ENCODE results near the gene VAC14. TPM values are rescaled to one million over a fixed set of nuclear protein-coding genes. Genes with fewer than 3 reads are reported as not detected.

Gene VAC14
- total RNA-seq, 1 experiment from 2014 or later = 35.3 TPM

DNA sequence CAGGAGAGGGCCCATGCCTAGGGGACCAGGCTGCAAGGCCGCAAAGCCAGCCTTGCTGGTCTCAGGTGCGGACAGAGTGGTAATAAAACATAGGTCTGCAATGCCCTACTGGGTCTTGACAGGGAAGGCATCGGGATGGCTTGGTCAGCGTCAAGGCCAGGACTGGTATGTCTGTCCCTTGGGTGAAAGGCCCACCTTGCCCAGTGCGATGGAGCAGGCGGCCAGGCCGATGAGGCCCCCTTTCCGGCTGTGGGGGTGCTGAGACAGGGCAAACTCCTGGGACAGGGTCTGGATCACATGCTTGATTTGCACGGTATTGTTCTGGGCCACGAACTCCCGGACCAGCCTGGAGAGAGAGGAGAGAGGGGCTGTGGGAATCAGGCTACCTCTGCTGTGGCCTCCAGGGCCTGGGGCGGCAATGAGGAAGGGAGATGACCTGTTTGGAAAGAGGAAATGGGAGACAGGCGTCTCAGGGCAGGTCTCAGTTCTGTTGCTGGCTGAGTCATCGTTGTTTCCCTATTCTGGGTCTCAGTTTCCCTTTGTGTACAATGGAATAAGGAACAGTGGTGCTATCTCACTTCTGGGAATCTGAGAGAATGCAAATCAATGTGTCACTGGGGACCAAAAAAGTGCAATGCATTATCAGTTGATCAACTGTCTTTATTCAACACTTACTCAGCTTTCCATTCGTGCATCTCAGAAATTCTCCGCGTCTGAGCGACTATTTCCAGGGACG, 14.8 kb downstream of the VAC14 start:
- no peaks in the 10 kb centered on the region for H3K9me2 ChIP-seq (ENCODE audit: insufficient read depth)
- no peak overlapping the region for H3K27ac ChIP-seq (ENCODE audit: low read depth, low read length)
- no peak overlapping the region for H3K4me3 ChIP-seq (replicated peaks in 1 of 2; ENCODE audit: low read depth in 1 of 2, low read length in 2 of 2)
- H3K36me3 ChIP-seq (ENCODE audit: control insufficient read depth in 1 of 2, insufficient read depth in 2 of 2, low read length in 2 of 2) = peaks cover 26 to 32% of the 10 kb centered on the region in 2 experiments; a peak in 3 of 4 replicates
- no peak for ATAC-seq
- intact Hi-C loops (cut with micrococcal nuclease) = no loop called here
- H3K9ac ChIP-seq (ENCODE audit: low read length) = no peak overlapping the region
- no peaks in the 10 kb centered on the region; a peak in 1 of 4 replicates for H3K9me3 ChIP-seq (ENCODE audit: control insufficient read depth in 1 of 2, insufficient read depth in 1 of 2, low read depth in 1 of 2, low read length in 2 of 2)
- no peak for DNase-seq (ENCODE audit: low read depth, low spot score)
- H3K4me2 ChIP-seq (ENCODE audit: low read length) = no peak overlapping the region
- H3K27me3 ChIP-seq (ENCODE audit: insufficient read depth, low read length) = no peaks in the 10 kb centered on the region
- H4K20me1 ChIP-seq (ENCODE audit: insufficient read depth) = peaks cover 4% of the 10 kb centered on the region; the same call in 1 of the 2 replicates
- peaks cover 19% of the 10 kb centered on the region; the same call in 1 of the 2 replicates for H3K79me2 ChIP-seq (ENCODE audit: insufficient read depth, low read length)
- TF ChIP-seq EZH2 (IDR thresholded peaks at IDR 0.05) (no peak), SRF (IDR thresholded peaks at IDR 0.05; ENCODE audit: low read depth) (no peak), RAD21 (IDR thresholded peaks at IDR 0.05; ENCODE audit: low read depth) (no peak)
- ChIA-PET CTCF (no interaction called here), RAD21 (ENCODE audit: low non-redundant PET in 1 of 2, low total read pairs in 2 of 2, uncharacterized antibody in 2 of 2, unreplicated experiment in 2 of 2) (no interaction called here), POLR2A (no interaction called here)
- H2AFZ ChIP-seq (ENCODE audit: low read depth, low read length, poor library complexity, severe bottlenecking) = no peak overlapping the region
- BruUV-seq (replicated peaks) = no TSS peak
- no peaks in the 10 kb centered on the region for H3K4me1 ChIP-seq (ENCODE audit: control insufficient read depth in 1 of 2, insufficient read depth in 2 of 2, low read length in 2 of 2)

DNA sequence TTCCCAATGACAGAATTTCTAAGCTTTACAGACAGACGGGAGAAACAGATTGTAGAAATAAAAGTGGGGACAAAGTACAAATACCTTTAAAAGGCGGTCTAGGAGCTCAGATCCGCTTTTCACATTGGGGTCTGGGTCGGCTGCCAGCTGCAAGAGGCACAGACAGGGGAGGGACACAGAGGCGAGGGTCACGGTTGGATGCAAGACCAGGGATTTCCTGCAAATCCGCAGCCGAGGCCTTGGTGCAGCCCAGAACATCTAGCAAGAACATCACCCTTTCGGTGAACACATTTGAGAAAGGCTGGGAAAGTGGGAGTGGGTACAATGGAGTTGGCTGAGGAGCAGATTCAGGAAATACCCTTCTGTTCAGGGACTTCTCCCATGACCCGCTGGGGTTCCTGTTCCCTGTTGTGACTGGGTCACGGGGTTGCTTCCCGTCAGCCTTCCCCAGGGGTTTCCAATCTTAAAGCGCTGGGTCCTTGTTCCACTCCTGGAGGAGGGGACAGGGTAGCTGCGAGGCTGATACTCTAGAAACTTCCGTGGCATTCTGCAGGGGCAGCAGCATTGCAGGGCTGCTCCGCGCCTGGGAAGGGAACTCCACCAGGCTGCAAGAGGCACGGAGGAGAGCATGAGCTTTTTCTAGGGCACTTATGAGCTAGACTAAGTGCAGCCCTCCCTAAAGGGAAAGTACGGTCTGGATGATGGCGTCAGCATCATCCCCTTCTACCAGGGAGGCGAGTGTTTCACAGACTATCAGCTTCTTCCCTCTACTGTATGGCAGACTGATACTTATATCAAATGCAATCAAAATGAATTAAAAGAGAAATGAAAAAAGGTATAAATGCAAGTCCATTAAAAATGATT, 16.0 kb downstream of the VAC14 start:
- no peak overlapping the region for H3K27ac ChIP-seq (ENCODE audit: low read depth, low read length)
- H2AFZ ChIP-seq (ENCODE audit: low read depth, low read length, poor library complexity, severe bottlenecking) = no peak overlapping the region
- no peaks in the 10 kb centered on the region for H3K27me3 ChIP-seq (ENCODE audit: insufficient read depth, low read length)
- DNase-seq (ENCODE audit: low read depth, low spot score) = no peak
- ATAC-seq = no peak
- POLR2A ChIA-PET = no interaction called here
- peaks cover 36 to 39% of the 10 kb centered on the region in 2 experiments for H3K36me3 ChIP-seq (ENCODE audit: control insufficient read depth in 1 of 2, insufficient read depth in 2 of 2, low read length in 2 of 2)
- intact Hi-C loops (cut with micrococcal nuclease) = no loop called here
- H3K4me1 ChIP-seq (ENCODE audit: control insufficient read depth in 1 of 2, insufficient read depth in 2 of 2, low read length in 2 of 2) = no peaks in the 10 kb centered on the region
- H3K9me2 ChIP-seq (ENCODE audit: insufficient read depth) = no peaks in the 10 kb centered on the region
- CTCF ChIA-PET = no interaction called here
- peaks cover 12% of the 10 kb centered on the region; the same call in 1 of the 2 replicates for H3K79me2 ChIP-seq (ENCODE audit: insufficient read depth, low read length)
- H3K4me2 ChIP-seq (ENCODE audit: low read length) = no peak overlapping the region
- no peak for TF ChIP-seq FOSL1 (IDR thresholded peaks at IDR 0.05; ENCODE audit: low read depth)
- no peak for TF ChIP-seq EGR1 (IDR thresholded peaks at IDR 0.05; ENCODE audit: low read depth)
- no peak for TF ChIP-seq ZFX (IDR thresholded peaks at IDR 0.05)
- no peak for TF ChIP-seq CTCF (IDR thresholded peaks at IDR 0.05 in 2 of 3, conservative IDR thresholded peaks at IDR 0.05 in 1 of 3; ENCODE audit: borderline replicate concordance in 1 of 3, insufficient read depth in 1 of 3, low read depth in 2 of 3, low read length in 2 of 3)
- TF ChIP-seq ATF3 (IDR thresholded peaks at IDR 0.05) = no peak
- TF ChIP-seq POLR2A (IDR thresholded peaks at IDR 0.05; ENCODE audit: borderline replicate concordance, extremely low read depth, insufficient read depth, insufficient read length) = no peak
- no peak for TF ChIP-seq CBX3 (IDR thresholded peaks at IDR 0.05; ENCODE audit: low read depth)
- no peak for TF ChIP-seq EZH2phosphoT487 (IDR thresholded peaks at IDR 0.05; ENCODE audit: borderline replicate concordance)
- no peak for TF ChIP-seq SRF (IDR thresholded peaks at IDR 0.05; ENCODE audit: low read depth)
- no peak for TF ChIP-seq SIN3A (IDR thresholded peaks at IDR 0.05; ENCODE audit: low read depth)
- no TSS peak for BruUV-seq (replicated peaks)
- RAD21 ChIA-PET (ENCODE audit: low non-redundant PET in 1 of 2, low total read pairs in 2 of 2, uncharacterized antibody in 2 of 2, unreplicated experiment in 2 of 2) = no interaction called here
- no peaks in the 10 kb centered on the region; a peak in 1 of 4 replicates for H3K9me3 ChIP-seq (ENCODE audit: control insufficient read depth in 1 of 2, insufficient read depth in 1 of 2, low read depth in 1 of 2, low read length in 2 of 2)
- peaks cover 4% of the 10 kb centered on the region; the same call in 1 of the 2 replicates for H4K20me1 ChIP-seq (ENCODE audit: insufficient read depth)
- no peak overlapping the region for H3K9ac ChIP-seq (ENCODE audit: low read length)
- no peak overlapping the region for H3K4me3 ChIP-seq (replicated peaks in 1 of 2; ENCODE audit: low read depth in 1 of 2, low read length in 2 of 2)
